K562 (cell line): Measurements from ENCODE around the gene KRABD2.

Source experiments
- BCOR ChIP-seq: fragments of 450-650 bp; IDR thresholded peaks from 2 replicates; pipeline ENCODE4 v1.6.1; 2016
- C11orf30 ChIP-seq: fragments of 450-650 bp; IDR thresholded peaks from 2 replicates; pipeline ENCODE4 v1.6.1; 2016; ENCODE audit warnings: low read depth, mild to moderate bottlenecking
- CTBP1 ChIP-seq: fragments of 450-650 bp; IDR thresholded peaks from 2 replicates; pipeline ENCODE4 v1.6.1; 2016; ENCODE audit warnings: borderline replicate concordance
- E2F3 ChIP-seq: fragments of 250-450 bp; sonication (Bioruptor Pico); IDR thresholded peaks from 2 replicates; pipeline ENCODE4 v1.4.0; 2020; ENCODE audit warnings: mild to moderate bottlenecking
- E2F4 ChIP-seq: sonication (generic); formaldehyde crosslinking; IDR thresholded peaks from 2 replicates; pipeline ENCODE4 v1.8.0; 2022; ENCODE audit warnings: mild to moderate bottlenecking, low read depth, missing genetic modification reagents
- ERF ChIP-seq: fragments of 450-650 bp; formaldehyde crosslinking; IDR thresholded peaks from 2 replicates; pipeline ENCODE4 v1.4.0; 2020; ENCODE audit warnings: mild to moderate bottlenecking, mixed read lengths
- NFYB ChIP-seq: IDR thresholded peaks from 2 replicates; pipeline ENCODE4 v1.6.1; 2011; ENCODE audit warnings: mild to moderate bottlenecking, moderate library complexity; ENCODE audit not compliant: insufficient read length; ENCODE audit errors: extremely low read depth
- SIRT6 ChIP-seq: IDR thresholded peaks from one replicate; pipeline ENCODE4 v1.6.1; 2012; ENCODE audit warnings: low read depth, mild to moderate bottlenecking, control low read depth, inconsistent platforms, low read length, moderate library complexity
- SMAD1 ChIP-seq: fragments of 150-350 bp; IDR thresholded peaks from 2 replicates; pipeline ENCODE4 v1.6.1; 2014; ENCODE audit warnings: low read length, low read depth; ENCODE audit not compliant: partially characterized antibody
- SUPT5H ChIP-seq: fragments of 450-650 bp; IDR thresholded peaks from 2 replicates; pipeline ENCODE4 v1.6.1; 2016
- ZNF143 ChIP-seq: sonication (generic); formaldehyde crosslinking; IDR thresholded peaks from 2 replicates; pipeline ENCODE4 v1.9.0; 2022; ENCODE audit warnings: mild to moderate bottlenecking, missing genetic modification reagents
- ZNF644 ChIP-seq: fragments of 200-800 bp; sonication (Bioruptor generic); IDR thresholded peaks from 2 replicates; pipeline ENCODE4 v1.6.1; 2016; ENCODE audit warnings: low read depth, missing genetic modification characterization, missing compliant biosample characterization
- TF ChIP-seq, protein P1 (sequence below): sonication (generic); formaldehyde crosslinking; IDR thresholded peaks from 2 replicates; pipeline ENCODE4 v1.8.1; 2023; ENCODE audit warnings: mild to moderate bottlenecking, missing genetic modification reagents
- TF ChIP-seq, protein P2 (sequence below), 2 experiments: fragments of 450-650 bp; IDR thresholded peaks; 2 replicates each; pipeline ENCODE4 v1.6.1; 2016; ENCODE audit warnings: mild to moderate bottlenecking in 2 of 2, borderline replicate concordance in 1 of 2, low read depth in 1 of 2, moderate library complexity in 1 of 2
- TF ChIP-seq, protein P3 (sequence below): fragments of 450-650 bp; IDR thresholded peaks from 2 replicates; pipeline ENCODE4 v1.6.1; 2017; ENCODE audit warnings: antibody characterized with exemption

Gene KRABD2

DNA sequence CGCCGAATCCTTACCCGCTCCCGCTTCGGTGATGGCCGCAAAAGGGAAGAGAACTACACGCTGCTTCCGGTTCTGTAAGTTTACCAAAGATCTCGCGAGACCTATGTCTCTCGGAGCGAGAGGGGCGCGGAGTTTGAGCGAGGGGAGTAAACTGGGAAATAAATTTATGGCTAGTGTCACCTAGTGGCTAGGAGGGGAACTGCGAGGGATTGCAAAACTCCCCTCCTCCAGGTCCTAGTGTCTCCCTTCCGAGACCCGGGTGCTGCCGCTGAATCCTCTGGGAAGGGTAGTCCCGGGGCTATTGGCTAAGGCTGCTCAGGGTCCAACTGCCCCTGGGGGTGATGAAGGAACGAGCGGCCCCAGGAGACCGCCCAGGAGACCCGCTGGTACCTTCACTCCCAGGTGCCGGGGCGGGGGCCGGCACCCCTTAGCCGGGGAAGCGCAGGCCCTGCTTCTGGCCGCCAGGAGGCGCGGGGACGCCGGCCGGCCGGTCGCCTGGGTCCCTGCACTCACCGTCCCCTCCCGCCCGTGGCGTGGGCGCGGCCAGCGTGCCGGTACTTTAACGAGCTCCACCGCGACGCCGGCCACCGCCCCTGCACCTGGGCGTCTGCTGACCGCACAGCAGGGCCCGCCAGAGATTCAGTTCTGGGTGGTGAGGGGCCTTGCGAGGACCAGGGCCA is 6.8 kb upstream of the KRABD2 start, which contains the start of gene RPL26 (continued):
- TF ChIP-seq, protein P1, sequence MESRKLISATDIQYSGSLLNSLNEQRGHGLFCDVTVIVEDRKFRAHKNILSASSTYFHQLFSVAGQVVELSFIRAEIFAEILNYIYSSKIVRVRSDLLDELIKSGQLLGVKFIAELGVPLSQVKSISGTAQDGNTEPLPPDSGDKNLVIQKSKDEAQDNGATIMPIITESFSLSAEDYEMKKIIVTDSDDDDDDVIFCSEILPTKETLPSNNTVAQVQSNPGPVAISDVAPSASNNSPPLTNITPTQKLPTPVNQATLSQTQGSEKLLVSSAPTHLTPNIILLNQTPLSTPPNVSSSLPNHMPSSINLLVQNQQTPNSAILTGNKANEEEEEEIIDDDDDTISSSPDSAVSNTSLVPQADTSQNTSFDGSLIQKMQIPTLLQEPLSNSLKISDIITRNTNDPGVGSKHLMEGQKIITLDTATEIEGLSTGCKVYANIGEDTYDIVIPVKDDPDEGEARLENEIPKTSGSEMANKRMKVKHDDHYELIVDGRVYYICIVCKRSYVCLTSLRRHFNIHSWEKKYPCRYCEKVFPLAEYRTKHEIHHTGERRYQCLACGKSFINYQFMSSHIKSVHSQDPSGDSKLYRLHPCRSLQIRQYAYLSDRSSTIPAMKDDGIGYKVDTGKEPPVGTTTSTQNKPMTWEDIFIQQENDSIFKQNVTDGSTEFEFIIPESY (CRISPR knock-in tag), result peak; percentile 46; the same call in 1 of the 2 replicates
- TF ChIP-seq C11orf30 (peak; percentile 68), ERF (CRISPR knock-in tag) (no peak), BCOR (no peak), E2F4 (CRISPR knock-in tag) (peak; percentile 71; the same call in 1 of the 2 replicates), CTBP1 (peak; percentile 61; the same call in 1 of the 2 replicates), ZNF143 (peak; percentile 61; the same call in 1 of the 2 replicates), E2F3 (no peak), SMAD1 (no peak), SUPT5H (peak; percentile 96), SIRT6 (no peak), ZNF644 (tag) (no peak), NFYB (no peak)
- TF ChIP-seq, protein P2, sequence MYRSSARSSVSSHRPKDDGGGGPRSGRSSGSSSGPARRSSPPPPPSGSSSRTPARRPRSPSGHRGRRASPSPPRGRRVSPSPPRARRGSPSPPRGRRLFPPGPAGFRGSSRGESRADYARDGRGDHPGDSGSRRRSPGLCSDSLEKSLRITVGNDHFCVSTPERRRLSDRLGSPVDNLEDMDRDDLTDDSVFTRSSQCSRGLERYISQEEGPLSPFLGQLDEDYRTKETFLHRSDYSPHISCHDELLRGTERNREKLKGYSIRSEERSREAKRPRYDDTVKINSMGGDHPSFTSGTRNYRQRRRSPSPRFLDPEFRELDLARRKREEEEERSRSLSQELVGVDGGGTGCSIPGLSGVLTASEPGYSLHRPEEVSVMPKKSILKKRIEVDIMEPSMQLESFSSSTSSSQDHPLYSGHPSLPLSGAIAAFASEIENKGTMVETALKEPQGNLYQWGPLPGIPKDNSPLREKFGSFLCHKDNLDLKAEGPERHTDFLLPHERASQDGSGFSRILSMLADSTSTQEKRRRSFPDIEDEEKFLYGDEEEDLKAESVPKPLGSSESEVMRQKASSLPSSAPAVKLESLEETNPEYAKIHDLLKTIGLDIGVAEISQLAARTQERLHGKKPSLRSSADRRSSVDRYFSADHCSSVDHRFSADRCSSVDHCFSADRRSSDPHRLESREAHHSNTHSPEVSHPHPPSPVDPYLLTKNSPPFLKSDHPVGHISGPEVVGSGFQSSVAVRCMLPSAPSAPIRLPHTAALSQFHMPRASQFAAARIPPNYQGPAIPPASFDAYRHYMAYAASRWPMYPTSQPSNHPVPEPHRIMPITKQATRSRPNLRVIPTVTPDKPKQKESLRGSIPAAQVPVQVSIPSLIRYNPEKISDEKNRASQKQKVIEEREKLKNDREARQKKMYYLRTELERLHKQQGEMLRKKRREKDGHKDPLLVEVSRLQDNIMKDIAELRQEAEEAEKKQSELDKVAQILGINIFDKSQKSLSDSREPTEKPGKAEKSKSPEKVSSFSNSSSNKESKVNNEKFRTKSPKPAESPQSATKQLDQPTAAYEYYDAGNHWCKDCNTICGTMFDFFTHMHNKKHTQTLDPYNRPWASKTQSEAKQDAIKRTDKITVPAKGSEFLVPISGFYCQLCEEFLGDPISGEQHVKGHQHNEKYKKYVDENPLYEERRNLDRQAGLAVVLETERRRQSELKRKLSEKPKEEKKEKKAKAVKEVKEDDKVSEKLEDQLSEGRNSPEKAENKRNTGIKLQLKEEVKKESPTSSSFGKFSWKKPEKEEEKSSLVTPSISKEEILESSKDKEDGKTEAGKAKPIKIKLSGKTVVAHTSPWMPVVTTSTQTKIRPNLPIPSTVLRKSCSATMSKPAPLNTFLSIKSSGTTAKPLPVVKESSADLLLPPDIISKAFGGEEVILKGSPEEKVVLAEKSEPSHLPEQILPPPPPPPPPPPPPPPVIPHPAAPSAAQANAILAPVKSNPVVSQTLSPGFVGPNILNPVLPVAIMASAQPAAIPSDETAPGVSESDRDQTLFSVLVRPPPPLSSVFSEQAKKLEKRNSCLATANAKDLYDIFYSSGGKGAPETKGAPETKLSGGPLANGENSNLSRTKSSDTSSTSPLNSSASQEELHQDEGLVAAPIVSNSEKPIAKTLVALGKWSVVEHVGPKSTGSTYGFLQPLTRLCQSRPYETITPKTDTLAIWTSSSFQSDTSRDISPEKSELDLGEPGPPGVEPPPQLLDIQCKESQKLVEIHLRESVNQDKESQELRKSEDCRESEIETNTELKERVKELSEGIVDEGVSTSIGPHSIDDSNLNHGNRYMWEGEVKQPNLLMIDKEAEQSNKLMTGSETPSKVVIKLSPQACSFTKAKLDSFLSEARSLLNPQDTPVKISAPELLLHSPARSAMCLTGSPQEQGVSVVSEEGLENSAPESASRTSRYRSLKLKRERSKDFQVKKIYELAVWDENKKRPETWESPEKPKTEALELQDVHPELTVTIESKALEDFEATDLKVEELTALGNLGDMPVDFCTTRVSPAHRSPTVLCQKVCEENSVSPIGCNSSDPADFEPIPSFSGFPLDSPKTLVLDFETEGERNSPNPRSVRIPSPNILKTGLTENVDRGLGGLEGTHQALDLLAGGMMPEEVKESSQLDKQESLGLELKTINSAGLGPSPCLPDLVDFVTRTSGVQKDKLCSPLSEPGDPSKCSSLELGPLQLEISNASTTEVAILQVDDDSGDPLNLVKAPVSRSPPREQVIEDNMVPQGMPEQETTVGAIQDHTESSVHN (IDR thresholded peaks at IDR 0.05; ENCODE audit: borderline replicate concordance in 1 of 2, low read depth in 1 of 2), result peak in 1 of 2 experiments; percentile 58; a peak in 1 of 4 replicates
- TF ChIP-seq, protein P3, sequence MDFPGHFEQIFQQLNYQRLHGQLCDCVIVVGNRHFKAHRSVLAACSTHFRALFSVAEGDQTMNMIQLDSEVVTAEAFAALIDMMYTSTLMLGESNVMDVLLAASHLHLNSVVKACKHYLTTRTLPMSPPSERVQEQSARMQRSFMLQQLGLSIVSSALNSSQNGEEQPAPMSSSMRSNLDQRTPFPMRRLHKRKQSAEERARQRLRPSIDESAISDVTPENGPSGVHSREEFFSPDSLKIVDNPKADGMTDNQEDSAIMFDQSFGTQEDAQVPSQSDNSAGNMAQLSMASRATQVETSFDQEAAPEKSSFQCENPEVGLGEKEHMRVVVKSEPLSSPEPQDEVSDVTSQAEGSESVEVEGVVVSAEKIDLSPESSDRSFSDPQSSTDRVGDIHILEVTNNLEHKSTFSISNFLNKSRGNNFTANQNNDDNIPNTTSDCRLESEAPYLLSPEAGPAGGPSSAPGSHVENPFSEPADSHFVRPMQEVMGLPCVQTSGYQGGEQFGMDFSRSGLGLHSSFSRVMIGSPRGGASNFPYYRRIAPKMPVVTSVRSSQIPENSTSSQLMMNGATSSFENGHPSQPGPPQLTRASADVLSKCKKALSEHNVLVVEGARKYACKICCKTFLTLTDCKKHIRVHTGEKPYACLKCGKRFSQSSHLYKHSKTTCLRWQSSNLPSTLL, result no peak
